ENCODE results near the gene BBIP1. TPM values are rescaled to one million over a fixed set of nuclear protein-coding genes. Genes with fewer than 3 reads are reported as not detected.

Gene BBIP1, protein sequence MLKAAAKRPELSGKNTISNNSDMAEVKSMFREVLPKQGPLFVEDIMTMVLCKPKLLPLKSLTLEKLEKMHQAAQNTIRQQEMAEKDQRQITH
- total RNA-seq = 14.1 and 18.6 TPM in 2 replicates

DNA sequence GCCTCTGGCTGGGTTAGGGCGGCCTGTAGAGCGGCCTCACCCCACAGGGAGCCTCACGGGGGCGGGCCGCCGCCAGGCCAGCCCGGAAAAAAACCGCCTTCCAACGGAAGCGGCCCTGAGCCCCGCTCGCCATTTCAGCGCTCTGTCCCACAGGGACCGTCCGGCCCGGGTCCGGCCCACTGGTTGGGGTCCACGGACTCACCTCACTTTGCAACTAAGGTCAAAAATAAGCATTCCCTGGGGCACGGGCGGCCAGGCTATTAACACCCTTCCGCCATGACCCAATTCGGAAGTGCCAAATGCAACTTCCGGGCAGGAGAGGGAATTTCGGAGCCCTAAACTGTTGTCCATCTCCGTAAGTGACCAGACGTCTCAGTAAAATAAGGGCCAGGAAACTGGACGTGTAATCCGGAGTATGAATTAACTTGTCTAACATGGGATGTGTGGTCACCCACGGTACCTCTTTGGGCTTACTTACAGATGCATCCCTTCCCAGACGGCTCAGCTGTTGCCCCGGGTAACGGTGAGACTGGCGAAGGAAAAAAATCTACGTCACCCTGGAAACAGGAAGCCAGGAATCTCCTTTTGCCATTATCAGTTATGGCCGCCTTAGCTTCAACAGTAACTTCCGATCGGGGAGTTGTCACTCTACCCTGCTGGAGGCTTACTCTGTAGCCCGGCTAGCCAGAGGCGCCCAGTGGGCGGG is at the start of gene BBIP1:
Gene BBIP1, minus strand, starts transcription at position 538 of the 706 bp plus-strand sequence. CDS start 1,023 bp downstream, outside the sequence.

DNA sequence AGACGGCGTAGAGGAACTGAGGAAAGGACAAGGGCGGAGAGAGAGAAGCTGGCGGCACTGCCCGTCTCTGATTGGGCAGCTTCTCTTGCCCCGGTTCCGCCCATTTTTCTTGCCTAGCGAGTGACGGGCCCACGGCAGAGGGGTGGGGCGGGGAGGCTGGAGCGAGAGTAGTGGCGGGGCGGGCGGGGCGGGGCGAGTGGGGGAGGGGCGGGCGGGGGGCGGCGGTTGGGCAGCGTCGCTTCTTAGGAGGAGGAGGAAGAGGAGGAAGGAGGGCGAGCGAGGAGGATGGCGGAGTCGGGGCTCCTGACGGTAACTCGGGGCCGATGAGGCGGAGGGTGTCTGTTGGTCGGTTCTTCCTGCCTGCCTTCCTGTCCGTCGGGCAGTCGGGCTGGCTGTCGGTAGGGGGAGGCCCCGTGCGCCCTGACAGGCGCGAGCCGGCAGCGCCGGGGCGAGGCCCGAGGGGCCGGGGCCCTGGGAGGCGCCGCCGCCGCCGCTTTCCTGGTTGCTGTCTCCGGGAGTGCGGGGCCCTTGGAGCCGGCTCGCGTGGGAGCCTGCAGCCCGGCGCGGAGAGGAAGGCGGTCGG is 460 bp upstream of the BBIP1 start, which contains the start of gene SHOC2:
Gene SHOC2, plus strand, starts transcription at position 256 of the 583 bp plus-strand sequence. CDS start 44,755 bp downstream, outside the sequence.

DNA sequence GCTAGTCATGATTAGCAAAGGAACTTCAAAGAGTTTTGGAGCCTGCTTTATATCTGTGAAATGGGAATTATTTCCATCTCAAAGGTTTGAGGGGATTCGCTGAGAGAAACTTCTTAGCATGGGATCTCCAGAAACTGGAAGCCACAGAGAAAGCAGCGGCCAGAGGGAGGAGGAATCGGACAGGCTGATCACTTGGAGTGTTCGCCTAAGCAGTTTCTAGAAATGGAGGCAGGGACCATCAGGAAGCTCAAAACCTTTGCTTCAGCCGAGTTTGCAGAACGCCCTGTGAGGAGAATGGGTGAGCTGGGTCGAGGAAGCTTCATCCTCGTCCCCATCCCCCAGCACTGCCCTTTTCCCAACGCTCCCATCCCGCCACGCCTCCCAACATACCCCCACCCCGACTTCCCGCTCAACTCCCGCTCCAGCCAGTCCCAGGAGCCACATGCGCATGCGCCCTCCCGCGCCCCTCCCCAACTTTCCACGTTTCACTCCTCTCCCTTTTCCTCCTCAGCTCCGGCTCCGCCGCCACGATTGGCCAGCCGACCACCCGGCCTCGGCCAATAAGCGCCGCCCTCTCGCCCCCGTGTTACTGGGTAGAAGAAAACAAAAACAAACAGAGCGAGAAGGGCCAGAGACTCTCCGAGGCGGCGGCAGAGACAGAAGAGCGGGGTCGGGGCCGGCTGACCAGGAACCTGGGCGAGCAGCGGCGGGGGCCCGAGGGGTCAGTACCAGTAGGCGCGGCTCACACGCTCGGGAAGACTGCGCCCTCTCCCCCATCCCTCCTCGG is 47.5 kb downstream of the BBIP1 start, which contains the start of gene PDCD4:
Gene PDCD4, plus strand, starts transcription at position 631 of the 787 bp plus-strand sequence. CDS start 4,100 bp downstream, outside the sequence.

Other genes with a start within 250 kb of the BBIP1 start
- 86.2 and 168 TPM in 2 replicates for gene PDCD4, start 47.3 kb downstream of the BBIP1 start, total RNA-seq
- gene SHOC2, start 424 bp upstream of the BBIP1 start, total RNA-seq = 38.5 and 46.2 TPM in 2 replicates
- not detected in 2 replicates for gene ADRA2A, start 157.8 kb upstream of the BBIP1 start, total RNA-seq